Stimulated activated CD4-positive, alpha-beta T cell treated with anti-CD3 and anti-CD28 coated beads, Interleukin-15, amount 100 ng/mL, for 48 hours (primary cell): Measurements from ENCODE around the gene NEU2.
A peak's percentile ranks its signal among the peaks of the same experiment; 100 is the strongest.

Experiments
- DNase-seq, 2 donors: peaks; one replicate each; pipeline ENCODE4 v3.0.0-alpha.2; 2020; ENCODE audit warnings: low read depth in 2 of 2

Gene NEU2

DNA sequence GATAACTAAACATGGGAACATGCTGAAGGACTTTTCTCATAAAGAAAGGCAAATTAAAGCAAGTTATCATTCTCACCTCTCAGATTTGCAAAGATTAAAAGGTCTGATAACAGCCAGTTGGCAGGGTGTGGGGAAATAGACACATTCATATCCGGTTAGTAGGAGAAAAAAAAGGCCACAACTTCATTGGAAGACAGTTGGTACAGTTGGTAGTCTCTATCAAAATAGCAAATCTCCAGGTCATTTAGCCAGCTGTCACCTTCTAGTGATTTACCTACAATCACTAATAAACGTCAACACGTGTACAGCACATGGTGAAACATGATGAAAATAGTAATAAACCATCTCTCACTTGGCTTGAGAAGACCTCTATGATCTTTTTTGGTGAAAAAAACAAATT is 44.3 kb downstream of the NEU2 start:
- DNase-seq, result no peak

DNA sequence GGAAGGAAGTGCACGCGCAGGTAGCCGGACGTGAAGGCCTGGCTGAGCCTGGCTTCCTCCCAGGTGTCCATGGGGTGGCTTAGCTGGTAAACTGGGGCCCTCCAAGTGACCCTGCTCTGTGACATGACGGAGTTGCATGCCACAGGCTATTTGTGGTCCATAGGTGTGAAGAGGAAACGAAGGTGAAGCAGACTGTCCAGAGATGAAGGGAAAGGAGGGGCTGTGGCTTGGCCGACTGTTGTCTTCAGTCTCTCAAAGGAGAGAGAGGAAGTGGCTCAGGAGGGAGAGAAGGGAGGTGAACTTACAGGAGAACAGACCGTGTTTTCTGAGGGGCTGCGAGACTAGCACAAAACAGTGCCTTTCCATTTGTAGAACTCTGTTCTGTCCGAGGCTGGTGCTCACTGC is 47.0 kb downstream of the NEU2 start:
- no peak for DNase-seq

DNA sequence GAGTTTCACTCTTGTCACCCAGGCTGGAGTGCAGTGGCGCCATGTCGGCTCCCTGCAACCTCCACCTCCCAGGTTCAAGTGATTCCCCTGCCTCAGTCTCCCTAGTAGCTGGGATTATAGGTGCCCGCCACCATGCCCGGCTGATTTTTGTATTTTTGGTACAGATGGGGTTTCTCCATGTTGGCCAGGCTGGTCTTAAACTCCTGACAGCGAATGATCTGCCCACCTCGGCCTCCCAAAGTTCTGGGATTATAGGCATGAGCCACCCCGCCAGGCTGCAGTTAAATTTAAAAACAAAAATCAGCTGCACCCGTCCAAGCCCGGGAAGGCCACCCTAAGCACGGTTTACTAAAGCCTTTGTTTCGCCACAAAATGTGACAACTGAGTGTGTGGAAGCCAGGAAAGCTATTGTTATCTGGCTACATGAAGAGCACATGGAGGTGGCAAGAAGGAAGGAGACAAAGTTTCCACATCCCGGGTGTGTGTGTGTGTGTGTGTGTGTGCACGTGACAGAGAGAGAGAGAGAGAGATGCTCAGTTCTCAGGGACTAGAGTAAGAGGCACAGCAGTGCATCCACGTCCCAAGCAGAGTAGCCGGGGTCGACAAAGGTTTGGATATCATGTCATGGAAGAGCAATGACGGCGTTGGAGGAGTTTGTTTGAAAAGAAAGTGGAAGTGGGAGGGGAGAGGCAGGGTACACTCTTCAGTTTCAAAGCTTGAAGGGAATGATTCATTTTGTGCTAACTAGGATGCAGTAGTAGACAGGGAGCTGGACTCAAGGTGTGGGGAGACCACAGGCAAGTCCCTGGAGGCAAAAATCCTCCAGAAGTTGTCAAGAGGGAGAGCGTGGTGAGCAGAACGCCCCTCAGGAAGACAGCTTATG is 47.7 kb downstream of the NEU2 start:
- no peak for DNase-seq

DNA sequence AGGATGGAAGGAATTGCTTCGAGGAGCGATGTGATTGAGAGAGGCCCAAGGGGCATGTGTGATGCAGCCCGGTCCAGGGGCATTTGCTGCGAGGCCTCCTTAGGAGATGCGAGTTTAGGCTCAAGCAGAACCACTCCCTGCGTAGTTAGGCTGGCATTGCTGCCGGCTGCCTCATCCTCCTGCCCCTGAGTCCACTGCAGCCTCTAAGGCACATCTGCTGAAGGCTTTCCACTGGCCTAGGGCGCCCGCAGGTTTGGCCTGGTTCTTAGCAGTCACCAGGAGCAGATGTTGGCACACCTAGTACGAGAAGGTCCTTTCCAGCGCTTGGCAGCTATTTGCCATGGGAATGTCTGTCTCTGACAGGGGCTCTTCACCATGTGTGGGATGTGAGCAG is 48.4 kb downstream of the NEU2 start:
- DNase-seq, result no peak

DNA sequence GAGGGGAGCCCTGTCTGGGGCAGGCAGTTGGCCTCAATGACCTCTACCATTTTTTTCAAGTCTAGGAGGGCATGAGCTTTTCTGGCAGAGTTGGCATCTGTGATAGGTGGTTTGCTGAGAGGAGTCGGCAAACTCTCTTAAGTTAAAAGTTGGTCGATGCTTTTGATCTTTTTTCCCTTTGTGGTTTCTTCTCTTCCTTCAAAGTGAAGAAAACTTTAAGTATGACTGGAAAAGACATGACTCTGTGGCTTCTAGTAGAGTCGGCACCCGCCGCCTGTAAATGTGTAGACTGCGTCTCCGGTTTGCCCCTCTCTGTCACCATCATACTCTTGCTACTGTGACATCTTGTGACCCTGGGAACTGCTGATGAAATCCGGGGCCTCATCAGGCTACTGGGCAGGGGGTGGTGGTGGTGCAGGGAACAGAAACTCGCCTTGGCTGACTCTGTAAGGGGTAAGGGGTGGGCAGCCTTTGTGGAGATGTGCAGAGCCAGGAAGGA is 48.8 kb downstream of the NEU2 start:
- peak in 1 of 2 donors; percentile 54 for DNase-seq

DNA sequence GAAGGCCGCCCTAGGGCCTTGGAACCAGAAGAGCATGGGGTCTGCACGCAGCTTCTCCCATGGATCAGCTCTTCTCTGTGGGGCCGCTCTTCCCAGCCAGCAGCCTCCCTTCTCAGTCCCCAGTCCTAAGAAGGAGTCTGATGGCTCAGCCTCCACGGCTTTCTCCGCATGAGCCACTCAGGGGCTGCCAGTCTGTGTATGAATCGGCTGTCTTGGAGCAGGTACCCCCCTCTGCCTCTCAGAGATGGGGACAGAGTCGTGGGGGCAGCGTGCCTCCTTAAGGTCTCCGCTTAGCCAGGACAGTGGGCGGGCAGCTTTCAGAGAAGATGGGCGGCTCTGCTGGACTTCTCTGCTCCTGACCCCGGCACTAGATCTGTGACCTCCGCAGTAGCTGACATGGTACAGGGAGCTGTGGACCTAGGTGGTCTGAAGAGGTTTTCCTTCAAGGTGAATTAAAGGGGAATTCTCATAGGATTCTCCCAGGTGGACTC is 49.3 kb downstream of the NEU2 start:
- no peak for DNase-seq

DNA sequence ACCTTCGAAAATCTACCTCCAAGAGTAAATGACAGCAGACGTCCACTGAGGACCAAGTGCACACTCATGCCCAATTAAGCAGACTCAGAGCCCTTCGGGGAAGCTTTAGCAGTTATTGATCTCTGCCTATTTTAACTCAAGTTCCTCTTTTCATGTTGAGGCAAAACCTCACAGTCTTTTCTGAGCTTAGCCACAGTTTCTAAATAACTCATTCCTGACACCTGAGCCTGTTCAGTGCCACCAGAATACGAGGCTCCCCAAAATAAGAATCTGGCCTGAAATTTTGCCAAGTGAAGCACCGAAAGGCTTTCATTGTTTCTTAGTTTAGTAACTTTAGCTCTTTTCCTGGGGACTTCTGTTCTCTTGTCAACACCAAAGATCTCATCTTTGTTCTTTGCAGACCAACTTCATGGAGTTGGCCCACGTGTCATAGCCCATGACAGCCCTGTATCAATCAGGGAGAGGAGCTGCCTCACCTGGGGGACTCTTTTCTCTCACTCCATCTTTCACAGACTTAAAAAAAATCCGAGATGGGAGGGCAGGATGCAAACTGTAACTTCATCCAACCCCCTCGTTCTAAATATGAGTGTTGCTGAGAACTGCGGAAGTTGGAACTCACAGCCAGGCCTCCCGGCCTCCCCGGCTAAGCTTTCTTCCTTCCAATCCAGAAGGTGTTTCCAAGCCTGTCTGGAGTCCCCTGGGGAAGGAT is 49.9 kb downstream of the NEU2 start:
- no peak for DNase-seq

DNA sequence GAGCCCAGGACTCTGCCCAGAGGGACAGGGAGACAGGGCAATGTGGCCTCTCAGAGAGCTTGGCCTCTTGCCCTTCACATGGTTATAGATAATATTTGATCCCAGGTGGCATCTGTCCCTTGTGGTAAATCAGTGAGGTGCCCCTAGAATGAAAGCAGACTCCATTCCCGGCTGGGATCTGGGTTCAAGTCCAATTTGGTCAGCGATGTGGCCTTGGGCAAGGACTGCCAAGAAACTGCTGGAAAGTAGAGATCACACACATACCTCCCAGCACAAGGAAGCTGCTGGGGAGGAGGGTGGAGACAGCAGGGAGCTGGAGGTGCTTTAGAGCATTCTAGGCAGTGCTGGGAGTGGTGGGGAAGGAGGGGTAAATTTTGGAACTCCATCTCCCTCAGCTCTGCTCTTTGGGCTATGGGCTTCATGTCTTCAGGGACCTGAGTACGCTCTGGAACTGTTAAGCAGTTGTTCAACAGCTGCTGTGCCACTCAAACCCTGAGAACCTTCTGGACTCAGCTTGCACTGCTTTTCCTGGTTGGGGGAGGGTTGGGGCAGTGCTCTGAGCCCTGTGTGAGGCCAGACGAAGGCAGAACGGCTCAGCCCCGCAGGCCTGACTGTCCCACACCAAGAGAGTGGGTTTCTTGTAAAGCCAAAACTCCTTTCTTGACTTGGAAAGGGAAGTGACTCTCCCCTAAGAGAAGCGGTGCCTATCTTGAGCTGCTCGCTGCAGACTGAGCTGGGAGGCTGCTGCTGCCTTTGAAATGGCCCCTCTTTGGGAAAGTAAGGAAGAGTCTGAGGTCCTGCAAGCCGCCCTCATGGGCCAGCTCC is 50.7 kb downstream of the NEU2 start:
- DNase-seq, result no peak

DNA sequence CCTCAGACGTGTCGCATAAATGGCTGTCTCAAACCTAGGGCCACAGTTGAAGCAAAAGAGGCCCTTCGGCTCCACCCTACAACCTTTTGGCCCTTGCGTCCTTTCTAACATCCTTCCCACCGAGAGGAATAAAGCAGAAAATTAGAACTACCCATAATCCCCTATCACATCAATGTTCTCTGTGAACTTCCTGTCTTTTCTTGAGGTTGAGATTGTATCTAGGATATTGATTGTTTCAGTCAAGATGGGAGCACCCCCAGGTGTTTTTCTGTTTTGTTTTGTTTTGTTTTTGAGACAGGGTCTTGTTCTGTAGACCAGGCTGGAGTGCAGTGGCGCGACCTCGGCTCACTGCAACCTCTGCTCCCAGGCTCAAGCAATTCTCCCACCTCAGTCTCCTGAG is 51.3 kb downstream of the NEU2 start:
- DNase-seq, result no peak

DNA sequence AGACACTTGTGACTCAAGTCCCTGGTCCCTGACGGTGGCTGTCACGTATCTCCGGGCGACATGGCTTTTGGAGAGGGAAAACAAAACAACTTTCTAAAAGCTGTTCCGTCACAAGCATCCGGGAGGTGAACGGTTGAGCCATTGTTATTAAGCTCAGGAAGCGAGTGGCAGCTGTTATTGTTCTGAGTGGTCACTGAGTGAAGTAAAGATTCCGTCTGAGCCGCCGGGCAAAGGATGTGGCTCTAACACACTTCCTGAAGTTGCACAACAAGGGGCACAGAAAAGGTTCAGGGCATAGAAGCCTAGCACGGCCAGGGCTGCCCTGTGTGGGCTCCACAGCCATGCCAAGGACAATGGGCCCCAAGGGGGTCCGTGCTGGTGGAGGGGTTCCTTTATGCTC is 52.0 kb downstream of the NEU2 start:
- DNase-seq, result peak in 1 of 2 donors; percentile 20
